K562 (cell line): Measurements from ENCODE around the gene WAS. TPM values are rescaled to one million over a fixed set of nuclear protein-coding genes. Genes with fewer than 3 reads are reported as not detected.

Experiments used
- ATAC-seq: fragments of 200-7000 bp; cut with Tn5 transposase; 3 replicates; pipeline ENCODE4 v1.9.1; 2020; ENCODE audit warnings: moderate library complexity
- BruUV-seq: library from RNA; stranded (reverse); fragments of 400-500 nt; replicated peaks from 2 replicates; lab custom pipeline; 2021; lab: Mats Ljungman, UMichigan
- CTCF ChIA-PET: fragments of 300-600 bp; formaldehyde crosslinking; extraction: SDS; loops from one replicate; lab custom pipeline; 2021; ENCODE audit warnings: low intra/inter-chr PET ratio; lab: Yijun Ruan, JAX
- POLR2A ChIA-PET: fragments of 300-600, 350-650 bp; sonication (Branson Sonifier 250); formaldehyde crosslinking; extraction: SDS; loops from one replicate; lab custom pipeline; 2021; ENCODE audit warnings: antibody characterized with exemption, inconsistent platforms; lab: Yijun Ruan, JAX
- DNase-seq, 4 experiments: peaks; one replicate each; pipeline versions ENCODE4 v3.0.0 to v3.0.0-alpha.2; 2011 to 2018; ENCODE audit warnings: low spot score in 3 of 4, mixed read lengths in 3 of 4; ENCODE audit errors: extremely low read depth in 1 of 4
- FAIRE-seq: peaks from 2 replicates; lab custom pipeline; 2011; peaks lifted over from hg19 to GRCh38; lab: Jason Lieb, UNC
- H2AFZ ChIP-seq: 2 replicates; pipeline ENCODE4 v1.6.0; 2011; ENCODE audit warnings: low read depth, low read length, control low read depth, inconsistent platforms
- H3K27ac ChIP-seq: fragments of 200-600 bp; 3 replicates; pipeline ENCODE4 v1.8.0; 2011; ENCODE audit warnings: low read depth, mild to moderate bottlenecking, control low read depth, inconsistent platforms, low read length, moderate library complexity, mixed read lengths; ENCODE audit errors: extremely low read depth
- H3K27me3 ChIP-seq, 2 experiments: fragments of 300-600 bp in 1 of 2; 2 replicates in 1 of 2; 3 replicates in 1 of 2; pipeline versions ENCODE4 v1.6.0 to v1.8.0; 2011; ENCODE audit warnings: inconsistent platforms in 2 of 2, low read length in 2 of 2, mild to moderate bottlenecking in 1 of 2, mixed read lengths in 1 of 2, moderate library complexity in 1 of 2; ENCODE audit not compliant: control insufficient read depth in 2 of 2, insufficient read depth in 2 of 2
- H3K36me3 ChIP-seq: fragments of 300-600 bp; 3 replicates; pipeline ENCODE4 v1.8.0; 2011; ENCODE audit warnings: mild to moderate bottlenecking, low read length, inconsistent platforms; ENCODE audit not compliant: control insufficient read depth, insufficient read depth
- H3K4me1 ChIP-seq, 2 experiments: fragments of 200-600 bp in 1 of 2; replicated peaks in 1 of 2; 2 replicates in 1 of 2; 3 replicates in 1 of 2; pipeline versions ENCODE4 v1.5.1 to v1.8.0; 2011; ENCODE audit warnings: inconsistent platforms in 2 of 2, low read length in 2 of 2, mild to moderate bottlenecking in 1 of 2, mixed read lengths in 1 of 2, moderate library complexity in 1 of 2; ENCODE audit not compliant: control insufficient read depth in 2 of 2, insufficient read depth in 2 of 2
- H3K4me2 ChIP-seq: 2 replicates; pipeline ENCODE4 v1.6.1; 2011; ENCODE audit warnings: low read length, control low read depth, inconsistent platforms, mixed read lengths; ENCODE audit not compliant: insufficient read depth
- H3K4me3 ChIP-seq: fragments of 200-600 bp; sonication (generic), shearing (Covaris generic); 2 replicates; pipeline ENCODE4 v1.5.1; 2016; ENCODE audit warnings: control low read depth, inconsistent platforms
- H3K79me2 ChIP-seq: fragments of 200-600 bp; 3 replicates; pipeline ENCODE4 v1.8.0; 2011; ENCODE audit warnings: low read length, inconsistent platforms; ENCODE audit not compliant: control insufficient read depth, insufficient read depth
- H3K9ac ChIP-seq, 2 experiments: 2 replicates each; pipeline versions ENCODE4 v1.6.0 to v1.6.1; 2011; ENCODE audit warnings: low read depth in 2 of 2, low read length in 2 of 2, control low read depth in 1 of 2, inconsistent platforms in 1 of 2, mild to moderate bottlenecking in 1 of 2, mixed read lengths in 1 of 2; ENCODE audit not compliant: insufficient read depth in 1 of 2
- H3K9me1 ChIP-seq: one replicate; pipeline ENCODE4 v1.6.0; 2011; ENCODE audit warnings: inconsistent platforms, mild to moderate bottlenecking, low read length, moderate library complexity; ENCODE audit not compliant: control insufficient read depth, insufficient read depth
- H3K9me3 ChIP-seq: replicated peaks from 2 replicates; pipeline ENCODE4 v1.5.1; 2011; ENCODE audit warnings: low read depth, low read length, inconsistent platforms; ENCODE audit not compliant: control insufficient read depth, insufficient read depth
- H4K20me1 ChIP-seq: replicated peaks from 2 replicates; pipeline ENCODE4 v1.6.1; 2011; ENCODE audit warnings: low read length, inconsistent platforms, mixed read lengths; ENCODE audit not compliant: control insufficient read depth, insufficient read depth
- ADNP ChIP-seq: fragments of 200-800 bp; sonication (Bioruptor generic); IDR thresholded peaks from 2 replicates; pipeline ENCODE4 v1.6.1; 2016; ENCODE audit warnings: missing genetic modification characterization, missing compliant biosample characterization
- BRD4 ChIP-seq: fragments of 200-600 bp; sonication (generic); IDR thresholded peaks from 2 replicates; pipeline ENCODE4 v1.6.1; 2017; ENCODE audit warnings: inconsistent platforms
- CCNT2 ChIP-seq: IDR thresholded peaks from 2 replicates; pipeline ENCODE4 v1.6.1; 2011; ENCODE audit warnings: borderline replicate concordance, low read depth, mild to moderate bottlenecking, moderate library complexity, mixed read lengths, low read length; ENCODE audit not compliant: insufficient read length; ENCODE audit errors: extremely low read depth
- CTBP1 ChIP-seq: fragments of 450-650 bp; IDR thresholded peaks from 2 replicates; pipeline ENCODE4 v1.6.1; 2016; ENCODE audit warnings: borderline replicate concordance
- DDX20 ChIP-seq: fragments of 450-650 bp; IDR thresholded peaks from 2 replicates; pipeline ENCODE4 v1.6.1; 2016; ENCODE audit warnings: missing genetic modification characterization, low read depth, mild to moderate bottlenecking, missing compliant biosample characterization, moderate library complexity
- HMGXB4 ChIP-seq: sonication (generic); formaldehyde crosslinking; IDR thresholded peaks from 2 replicates; pipeline ENCODE4 v1.8.1; 2023; ENCODE audit warnings: mild to moderate bottlenecking, missing genetic modification reagents
- HNRNPK ChIP-seq: fragments of 200-400 bp; formaldehyde crosslinking; IDR thresholded peaks from one replicate; pipeline ENCODE4 v1.6.1; 2018; ENCODE audit warnings: mild to moderate bottlenecking, low read depth, low read length; ENCODE audit not compliant: poor library complexity, severe bottlenecking
- ID3 ChIP-seq, 2 experiments: fragments of 250-450 bp in 1 of 2; fragments of 450-650 bp in 1 of 2; sonication (Bioruptor Pico) in 1 of 2; IDR thresholded peaks; 2 replicates each; pipeline versions ENCODE4 v1.6.1 to v1.8.0; 2016 to 2021; ENCODE audit warnings: mild to moderate bottlenecking in 2 of 2, moderate library complexity in 2 of 2, missing compliant biosample characterization in 1 of 2, missing genetic modification characterization in 1 of 2
- KHSRP ChIP-seq: fragments of 450-650 bp; IDR thresholded peaks from 2 replicates; pipeline ENCODE4 v1.6.1; 2017
- LEF1 ChIP-seq: fragments of 450-650 bp; IDR thresholded peaks from 2 replicates; pipeline ENCODE4 v1.6.1; 2016; ENCODE audit warnings: mild to moderate bottlenecking
- NCOA1 ChIP-seq: fragments of 450-650 bp; IDR thresholded peaks from 2 replicates; pipeline ENCODE4 v1.6.1; 2016; ENCODE audit warnings: low read depth
- NUFIP1 ChIP-seq: fragments of 450-650 bp; IDR thresholded peaks from 2 replicates; pipeline ENCODE4 v1.6.1; 2018; ENCODE audit not compliant: partially characterized antibody
- TARDBP ChIP-seq: fragments of 450-650 bp; IDR thresholded peaks from 2 replicates; pipeline ENCODE4 v1.6.1; 2016
- ZBED1 ChIP-seq: IDR thresholded peaks from 2 replicates; pipeline ENCODE4 v1.6.1; 2014
- ZNF140 ChIP-seq: fragments of 250-450 bp; sonication (Bioruptor Pico); IDR thresholded peaks from 2 replicates; pipeline ENCODE4 v1.8.0; 2021; ENCODE audit warnings: moderate library complexity, mild to moderate bottlenecking, inconsistent platforms
- ZNF224 ChIP-seq: sonication (generic); formaldehyde crosslinking; IDR thresholded peaks from 2 replicates; pipeline ENCODE4 v1.8.0; 2022; ENCODE audit warnings: mild to moderate bottlenecking, missing genetic modification reagents
- ZNF398 ChIP-seq: fragments of 250-450 bp; sonication (Bioruptor Pico); IDR thresholded peaks from 2 replicates; pipeline ENCODE4 v1.8.0; 2021; ENCODE audit warnings: moderate library complexity, mild to moderate bottlenecking, inconsistent platforms
- ZNF445 ChIP-seq: fragments of 250-450 bp; sonication (Bioruptor Pico); IDR thresholded peaks from 2 replicates; pipeline ENCODE4 v1.4.0; 2020; ENCODE audit warnings: low read depth, mild to moderate bottlenecking, moderate library complexity
- ZNF75A ChIP-seq: fragments of 450-650 bp; formaldehyde crosslinking; IDR thresholded peaks from 2 replicates; pipeline ENCODE4 v1.4.0; 2020; ENCODE audit warnings: mild to moderate bottlenecking
- WGBS: fragments of 100-300 bp; shearing (Covaris generic); methylation state at CpG from one replicate; pipeline ENCODE4 v1.1.6; 2016; ENCODE audit warnings: low coverage, mixed read lengths; ENCODE audit not compliant: insufficient coverage; ENCODE audit errors: missing lambda C conversion rate; 5-methylcytosine and 5-hydroxymethylcytosine counted together
- in situ Hi-C: fragments of 300-500 bp; cut with MboI; formaldehyde crosslinking; loops from 4 replicates; pipeline ENCODE4 v1.15.0; 2018; ENCODE audit warnings: inconsistent platforms, mixed read lengths
- intact Hi-C: fragments of 100-400 bp; cut with micrococcal nuclease; formaldehyde crosslinking; loops from 2 replicates; pipeline ENCODE4 v1.14.2; 2022
- polyA plus RNA-seq, 8 experiments: library from polyadenylated mRNA; depleted of rRNA in 4 of 8; stranded (reverse) in 5 of 8; unstranded in 3 of 8; fragments of >200 nt; fragmentation: Nextera tagmentation in 2 of 8; fragmentation: Illumina TruSeq in 1 of 8; extraction: Ambion mirVana in 2 of 8; extraction: Trizol in 1 of 8; gene quantifications; 2 replicates each; pipeline versions ENCODE4 v1.2.1 to v1.2.3, GENCODE V29; 2011 to 2014; ENCODE audit warnings: inconsistent platforms in 1 of 8, missing spikeins in 1 of 8
- total RNA-seq, 7 experiments: library from RNA; depleted of rRNA in 6 of 7; stranded (reverse); fragments of >200 nt in 6 of 7; fragmentation: Illumina TruSeq in 2 of 7; extraction: Trizol in 2 of 7; gene quantifications; 2 replicates each; pipeline versions ENCODE4 v1.2.1 to v1.2.3, GENCODE V29; 2011 to 2021; ENCODE audit warnings: low replicate concordance in 1 of 7

Gene WAS
- total and polyA plus RNA-seq, 9 of the 15 experiments (the other 6 are each of a cell fraction or from before 2014, with no cell fraction given), result 0.11 to 16.1 (median 3.8) TPM

GRCh38 chrX:48703642-48704481, 20.3 kb downstream of the WAS start:
- in situ Hi-C loops (no loop called here), intact Hi-C loops (loop anchor here (5.0 kb wide), 1 partner anchor 33 kb away; no protein-coding TSS in a partner anchor)
- WGBS, result 74% methylated on average over 4 of the region's 4 CpGs
- no peaks in the 10 kb centered on the region for H3K9me1 ChIP-seq
- H3K27me3 ChIP-seq, result no peaks in the 10 kb centered on the region
- no peak overlapping the region for H2AFZ ChIP-seq
- peaks cover 61% of the 10 kb centered on the region for H3K79me2 ChIP-seq
- ChIA-PET CTCF (no interaction called here), POLR2A (interaction anchor here (0.6 to 1.2 kb wide), 4 partner anchors 9 to 33 kb away, joined by 3 to 4 read pairs (median 4); no protein-coding TSS in a partner anchor)
- peaks cover 15% of the 10 kb centered on the region for H4K20me1 ChIP-seq
- no peak overlapping the region for H3K4me2 ChIP-seq
- H3K4me1 ChIP-seq, result peaks cover 24 to 33% of the 10 kb centered on the region in 2 experiments
- ATAC-seq (no peak), FAIRE-seq (no peak), DNase-seq (no peak)
- no peaks in the 10 kb centered on the region for H3K9me3 ChIP-seq
- BruUV-seq, result TSS peak; percentile 6
- peaks cover 100% of the 10 kb centered on the region for H3K36me3 ChIP-seq
- H3K4me3 ChIP-seq, result no peak overlapping the region
- no peak overlapping the region for H3K9ac ChIP-seq
- no peak overlapping the region for H3K27ac ChIP-seq
- no peak for TF ChIP-seq ZNF75A (CRISPR knock-in tag)
- TF ChIP-seq ZBED1, result no peak
- TF ChIP-seq HMGXB4, result no peak
- no peak for TF ChIP-seq HNRNPK
- no peak for TF ChIP-seq ZNF140 (CRISPR knock-in tag)
- no peak for TF ChIP-seq TARDBP
- no peak for TF ChIP-seq CCNT2
- no peak for TF ChIP-seq CTBP1
- no peak for TF ChIP-seq NCOA1
- no peak for TF ChIP-seq DDX20
- TF ChIP-seq ID3 (CRISPR knock-in tag; IDR thresholded peaks at IDR 0.05), result no peak
- TF ChIP-seq ID3 (tag; IDR thresholded peaks at IDR 0.05), result no peak
- TF ChIP-seq ZNF445 (CRISPR knock-in tag), result no peak
- no peak for TF ChIP-seq KHSRP
- no peak for TF ChIP-seq ZNF398 (CRISPR knock-in tag)
- TF ChIP-seq LEF1, result no peak
- TF ChIP-seq BRD4, result no peak
- TF ChIP-seq ADNP (tag), result peak; percentile 56; the same call in 1 of the 2 replicates
- no peak for TF ChIP-seq NUFIP1
- TF ChIP-seq ZNF224 (CRISPR knock-in tag), result no peak
